ENCODE measurements around the gene EDA2R.

DNA sequence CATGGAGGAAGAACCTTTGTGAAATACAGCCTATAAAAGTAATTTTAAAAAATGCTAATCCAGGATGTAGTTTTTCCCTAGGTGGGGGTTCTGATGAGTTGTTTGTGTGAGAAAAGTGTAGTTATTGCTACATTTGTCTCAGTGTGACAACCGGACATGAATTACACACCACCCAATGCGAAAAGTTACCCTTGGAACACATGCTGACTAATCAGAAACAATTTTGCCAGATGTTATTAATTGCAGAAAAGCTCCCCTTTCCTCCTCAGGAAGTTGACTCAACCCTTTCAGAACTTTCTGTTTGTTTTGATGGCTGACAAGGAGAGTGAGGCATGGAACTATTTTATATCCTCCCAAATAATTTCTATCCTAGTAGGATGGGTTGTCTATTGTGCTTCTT is 38.1 kb upstream of the EDA2R start:
- TF ChIP-seq, protein P1, sequence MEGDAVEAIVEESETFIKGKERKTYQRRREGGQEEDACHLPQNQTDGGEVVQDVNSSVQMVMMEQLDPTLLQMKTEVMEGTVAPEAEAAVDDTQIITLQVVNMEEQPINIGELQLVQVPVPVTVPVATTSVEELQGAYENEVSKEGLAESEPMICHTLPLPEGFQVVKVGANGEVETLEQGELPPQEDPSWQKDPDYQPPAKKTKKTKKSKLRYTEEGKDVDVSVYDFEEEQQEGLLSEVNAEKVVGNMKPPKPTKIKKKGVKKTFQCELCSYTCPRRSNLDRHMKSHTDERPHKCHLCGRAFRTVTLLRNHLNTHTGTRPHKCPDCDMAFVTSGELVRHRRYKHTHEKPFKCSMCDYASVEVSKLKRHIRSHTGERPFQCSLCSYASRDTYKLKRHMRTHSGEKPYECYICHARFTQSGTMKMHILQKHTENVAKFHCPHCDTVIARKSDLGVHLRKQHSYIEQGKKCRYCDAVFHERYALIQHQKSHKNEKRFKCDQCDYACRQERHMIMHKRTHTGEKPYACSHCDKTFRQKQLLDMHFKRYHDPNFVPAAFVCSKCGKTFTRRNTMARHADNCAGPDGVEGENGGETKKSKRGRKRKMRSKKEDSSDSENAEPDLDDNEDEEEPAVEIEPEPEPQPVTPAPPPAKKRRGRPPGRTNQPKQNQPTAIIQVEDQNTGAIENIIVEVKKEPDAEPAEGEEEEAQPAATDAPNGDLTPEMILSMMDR (IDR thresholded peaks at IDR 0.05; ENCODE audit: low read depth, low read length), result no peak
- TF ChIP-seq EZH2phosphoT487 (IDR thresholded peaks at IDR 0.05; ENCODE audit: low read depth), result no peak
